Transverse colon (tissue), 4 donors: ENCODE results near the gene FUT7.

Source experiments
- EP300 ChIP-seq: sonication (generic); formaldehyde crosslinking; IDR thresholded peaks from one replicate; pipeline ENCODE4 v1.6.1; 2017; ENCODE audit warnings: antibody characterized with exemption, low read depth
- POLR2A ChIP-seq: fragments of 450-650 bp; IDR thresholded peaks from one replicate; pipeline ENCODE4 v1.6.1; 2016; ENCODE audit warnings: antibody characterized with exemption, mild to moderate bottlenecking, moderate library complexity
- POLR2AphosphoS5 ChIP-seq, 3 donors: sonication (generic); formaldehyde crosslinking; IDR thresholded peaks; one replicate each; pipeline ENCODE4 v1.6.1; 2016; ENCODE audit warnings: antibody characterized with exemption in 3 of 3
- TF ChIP-seq, protein P1 (sequence below), 5 experiments: fragments of 200-600 bp in 3 of 5; fragments of 450-650 bp in 2 of 5; sonication (generic) in 3 of 5; IDR thresholded peaks; 1 replicate in 2 of 5; 2 replicates in 3 of 5; pipeline ENCODE4 v1.5.1; 2016 to 2017; ENCODE audit warnings: antibody characterized with exemption in 5 of 5, inconsistent platforms in 3 of 5, mild to moderate bottlenecking in 2 of 5, moderate library complexity in 1 of 5

GRCh38 chr9:137026828-137027227, 5.1 kb downstream of the FUT7 start:
- TF ChIP-seq, protein P1, sequence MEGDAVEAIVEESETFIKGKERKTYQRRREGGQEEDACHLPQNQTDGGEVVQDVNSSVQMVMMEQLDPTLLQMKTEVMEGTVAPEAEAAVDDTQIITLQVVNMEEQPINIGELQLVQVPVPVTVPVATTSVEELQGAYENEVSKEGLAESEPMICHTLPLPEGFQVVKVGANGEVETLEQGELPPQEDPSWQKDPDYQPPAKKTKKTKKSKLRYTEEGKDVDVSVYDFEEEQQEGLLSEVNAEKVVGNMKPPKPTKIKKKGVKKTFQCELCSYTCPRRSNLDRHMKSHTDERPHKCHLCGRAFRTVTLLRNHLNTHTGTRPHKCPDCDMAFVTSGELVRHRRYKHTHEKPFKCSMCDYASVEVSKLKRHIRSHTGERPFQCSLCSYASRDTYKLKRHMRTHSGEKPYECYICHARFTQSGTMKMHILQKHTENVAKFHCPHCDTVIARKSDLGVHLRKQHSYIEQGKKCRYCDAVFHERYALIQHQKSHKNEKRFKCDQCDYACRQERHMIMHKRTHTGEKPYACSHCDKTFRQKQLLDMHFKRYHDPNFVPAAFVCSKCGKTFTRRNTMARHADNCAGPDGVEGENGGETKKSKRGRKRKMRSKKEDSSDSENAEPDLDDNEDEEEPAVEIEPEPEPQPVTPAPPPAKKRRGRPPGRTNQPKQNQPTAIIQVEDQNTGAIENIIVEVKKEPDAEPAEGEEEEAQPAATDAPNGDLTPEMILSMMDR (IDR thresholded peaks at IDR 0.05), result no peak
- no peak for TF ChIP-seq POLR2AphosphoS5 (IDR thresholded peaks at IDR 0.05)
- no peak for TF ChIP-seq POLR2A
- TF ChIP-seq EP300, result no peak
